Loucy (cell line): ENCODE data around the gene SSBP4.

Experiments
- CTCF ChIP-seq: fragments of 200-600 bp; sonication (generic); conservative IDR thresholded peaks from 2 replicates; pipeline ENCODE4 v1.5.1; 2014; ENCODE audit warnings: mild to moderate bottlenecking, antibody characterized with exemption, low read length
- EZH2phosphoT487 ChIP-seq: fragments of 200-600 bp; IDR thresholded peaks from 2 replicates; pipeline ENCODE4 v1.6.1; 2018; ENCODE audit warnings: antibody characterized with exemption, mild to moderate bottlenecking, moderate library complexity, borderline replicate concordance

- TF ChIP-seq CTCF (no peak), EZH2phosphoT487 (no peak)
These were observed 34.2 kb downstream of the SSBP4 start for GRCh38 chr19:18453269-18454024.
